Muscle layer of colon (tissue), 2 donors: Measurements from ENCODE around the gene DTWD1.
"Not testable (repeated sequence)": the region's sequence is repeated elsewhere in the genome, so short reads cannot be mapped to it uniquely, and the experiment has no call there.

Experiments
- H3K27ac ChIP-seq: one replicate; pipeline ENCODE4 v1.7.0; 2013; ENCODE audit warnings: low read depth, mild to moderate bottlenecking, low read length, moderate library complexity
- H3K27me3 ChIP-seq, 2 donors: one replicate each; pipeline ENCODE4 v1.7.0; 2013; ENCODE audit warnings: low read length in 2 of 2, mild to moderate bottlenecking in 2 of 2; ENCODE audit not compliant: insufficient read depth in 2 of 2, control insufficient read depth in 1 of 2
- H3K36me3 ChIP-seq: one replicate; pipeline ENCODE4 v1.7.0; 2013; ENCODE audit warnings: mild to moderate bottlenecking, low read length; ENCODE audit not compliant: insufficient read depth
- H3K4me1 ChIP-seq: one replicate; pipeline ENCODE4 v1.7.0; 2013; ENCODE audit warnings: mild to moderate bottlenecking, low read length; ENCODE audit not compliant: insufficient read depth
- H3K4me3 ChIP-seq, 2 donors: one replicate each; pipeline ENCODE4 v1.7.0; 2013; ENCODE audit warnings: low read length in 2 of 2, low read depth in 1 of 2, mild to moderate bottlenecking in 1 of 2, moderate library complexity in 1 of 2
- H3K9ac ChIP-seq: one replicate; pipeline ENCODE4 v1.7.0; 2013; ENCODE audit warnings: low read length
- H3K9me3 ChIP-seq: one replicate; pipeline ENCODE4 v1.7.0; 2013; ENCODE audit warnings: mild to moderate bottlenecking, low read length
- donor health status: abdominal sarcoma.
- donor health status: Adenocarcinoma of cecum.

Gene DTWD1

GRCh38 chr15:49688135-49688790 lies 67.4 kb downstream of the DTWD1 start:
- Histone ChIP-seq H3K36me3 (no peaks in the 10 kb centered on the region), H3K9ac (no peak overlapping the region), H3K27ac (no peak overlapping the region), H3K4me3 (no peak overlapping the region), H3K27me3 (no peaks in the 10 kb centered on the region), H3K4me1 (no peaks in the 10 kb centered on the region), H3K9me3 (no peaks in the 10 kb centered on the region)

- Histone ChIP-seq H3K27me3 (no peaks in the 10 kb centered on the region), H3K27ac (no peak overlapping the region), H3K36me3 (no peaks in the 10 kb centered on the region), H3K4me1 (no peaks in the 10 kb centered on the region), H3K9me3 (no peaks in the 10 kb centered on the region), H3K4me3 (no peak overlapping the region), H3K9ac (no peak overlapping the region)
Measured at GRCh38 chr15:49692514-49693090, 71.8 kb downstream of the DTWD1 start.

- Histone ChIP-seq H3K4me3 (no peak overlapping the region), H3K27ac (no peak overlapping the region), H3K9me3 (no peaks in the 10 kb centered on the region), H3K36me3 (no peaks in the 10 kb centered on the region), H3K9ac (no peak overlapping the region), H3K4me1 (no peaks in the 10 kb centered on the region), H3K27me3 (no peaks in the 10 kb centered on the region)
Measured at GRCh38 chr15:49693498-49693897, 72.7 kb downstream of the DTWD1 start.

- Histone ChIP-seq H3K36me3 (no peaks in the 10 kb centered on the region), H3K9ac (no peak overlapping the region), H3K9me3 (no peaks in the 10 kb centered on the region), H3K27ac (no peak overlapping the region), H3K4me1 (no peaks in the 10 kb centered on the region), H3K4me3 (no peak overlapping the region), H3K27me3 (no peaks in the 10 kb centered on the region)
Measured at GRCh38 chr15:49696433-49696832, 75.6 kb downstream of the DTWD1 start.

GRCh38 chr15:49697121-49697520 lies 76.3 kb downstream of the DTWD1 start:
- no peak overlapping the region for H3K4me3 ChIP-seq
- H3K27me3 ChIP-seq, result no peaks in the 10 kb centered on the region
- no peak overlapping the region for H3K27ac ChIP-seq
- H3K9me3 ChIP-seq, result no peaks in the 10 kb centered on the region
- H3K9ac ChIP-seq, result no peak overlapping the region
- no peaks in the 10 kb centered on the region for H3K4me1 ChIP-seq
- H3K36me3 ChIP-seq, result no peaks in the 10 kb centered on the region

GRCh38 chr15:49702982-49703381 lies 82.1 kb downstream of the DTWD1 start:
- H3K4me3 ChIP-seq, H3K9ac ChIP-seq, H3K9me3 ChIP-seq, H3K27me3 ChIP-seq, H3K4me1 ChIP-seq, H3K36me3 ChIP-seq, H3K27ac ChIP-seq: not testable (repeated sequence)
